Omental fat pad (tissue), 4 donors: Measurements from ENCODE around the gene IL13RA2. TPM values are rescaled to one million over a fixed set of nuclear protein-coding genes. Genes with fewer than 3 reads are reported as not detected.

Experiments used
- ATAC-seq: fragments of 150-250 bp; one replicate; pipeline ENCODE4 v1.9.1; 2016; ENCODE audit warnings: mild to moderate bottlenecking, moderate library complexity; ENCODE audit not compliant: low FRiP score
- DNase-seq: peaks from one replicate; pipeline ENCODE4 v3.0.0-alpha.2; 2019; ENCODE audit warnings: low spot score
- total RNA-seq, 4 donors: library from RNA; depleted of rRNA; stranded (reverse); fragments of >200 nt; gene quantifications; one replicate each; pipeline ENCODE4 v1.1.0, GENCODE V29; 2016
- TF ChIP-seq, protein P1 (sequence below), 3 donors: fragments of 450-650 bp; IDR thresholded peaks; one replicate each; pipeline ENCODE4 v1.5.1; 2016 to 2017; ENCODE audit warnings: antibody characterized with exemption in 3 of 3, mild to moderate bottlenecking in 3 of 3, moderate library complexity in 2 of 3

IL13RA2 gene
- total RNA-seq, 4 donors from 2014 or later, result 0.28 to 2.9 (median 0.56) TPM; not detected in 1

DNA sequence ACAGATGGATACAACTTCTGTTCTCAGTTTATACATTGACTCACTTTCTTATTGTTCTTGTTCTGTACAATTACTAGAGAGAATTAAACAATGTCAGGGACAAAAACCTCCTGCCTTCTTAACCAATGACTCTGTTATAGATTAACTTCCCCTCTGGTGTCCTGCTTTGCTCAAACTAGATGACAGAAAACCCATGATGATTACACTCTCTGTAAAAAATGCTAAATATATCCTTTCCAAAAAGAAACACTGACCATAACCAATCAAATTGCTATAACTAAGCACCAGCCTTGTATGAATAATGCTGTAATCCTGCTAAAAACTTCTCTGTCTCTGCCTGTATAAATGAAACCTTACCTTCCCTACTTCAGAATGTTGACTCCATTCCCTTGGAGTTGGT, 29.8 kb upstream of the IL13RA2 start:
- TF ChIP-seq, protein P1, sequence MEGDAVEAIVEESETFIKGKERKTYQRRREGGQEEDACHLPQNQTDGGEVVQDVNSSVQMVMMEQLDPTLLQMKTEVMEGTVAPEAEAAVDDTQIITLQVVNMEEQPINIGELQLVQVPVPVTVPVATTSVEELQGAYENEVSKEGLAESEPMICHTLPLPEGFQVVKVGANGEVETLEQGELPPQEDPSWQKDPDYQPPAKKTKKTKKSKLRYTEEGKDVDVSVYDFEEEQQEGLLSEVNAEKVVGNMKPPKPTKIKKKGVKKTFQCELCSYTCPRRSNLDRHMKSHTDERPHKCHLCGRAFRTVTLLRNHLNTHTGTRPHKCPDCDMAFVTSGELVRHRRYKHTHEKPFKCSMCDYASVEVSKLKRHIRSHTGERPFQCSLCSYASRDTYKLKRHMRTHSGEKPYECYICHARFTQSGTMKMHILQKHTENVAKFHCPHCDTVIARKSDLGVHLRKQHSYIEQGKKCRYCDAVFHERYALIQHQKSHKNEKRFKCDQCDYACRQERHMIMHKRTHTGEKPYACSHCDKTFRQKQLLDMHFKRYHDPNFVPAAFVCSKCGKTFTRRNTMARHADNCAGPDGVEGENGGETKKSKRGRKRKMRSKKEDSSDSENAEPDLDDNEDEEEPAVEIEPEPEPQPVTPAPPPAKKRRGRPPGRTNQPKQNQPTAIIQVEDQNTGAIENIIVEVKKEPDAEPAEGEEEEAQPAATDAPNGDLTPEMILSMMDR (IDR thresholded peaks at IDR 0.05), result no peak
- DNase-seq, result no peak
- ATAC-seq, result no peak

DNA sequence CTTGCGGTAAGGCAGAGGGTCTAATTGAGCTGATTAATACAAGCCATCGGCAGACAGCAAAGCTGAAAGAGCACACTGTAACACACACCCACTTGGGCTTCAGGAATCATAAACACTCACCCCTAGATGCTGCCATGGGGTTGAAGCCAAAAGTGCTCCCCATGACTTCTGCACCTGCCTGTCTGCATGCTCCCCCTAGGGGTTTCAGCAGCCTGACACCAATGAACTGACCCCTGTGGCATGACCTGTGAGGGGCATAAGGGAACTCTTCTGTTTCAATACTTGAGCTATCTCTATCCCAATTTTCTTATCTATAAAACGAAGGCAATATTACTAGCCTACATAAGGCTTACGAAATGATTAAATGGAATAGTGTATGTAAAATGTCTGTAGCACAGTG, 23.0 kb upstream of the IL13RA2 start:
- TF ChIP-seq, protein P1 (IDR thresholded peaks at IDR 0.05), result no peak
- no peak for DNase-seq
- no peak for ATAC-seq

DNA sequence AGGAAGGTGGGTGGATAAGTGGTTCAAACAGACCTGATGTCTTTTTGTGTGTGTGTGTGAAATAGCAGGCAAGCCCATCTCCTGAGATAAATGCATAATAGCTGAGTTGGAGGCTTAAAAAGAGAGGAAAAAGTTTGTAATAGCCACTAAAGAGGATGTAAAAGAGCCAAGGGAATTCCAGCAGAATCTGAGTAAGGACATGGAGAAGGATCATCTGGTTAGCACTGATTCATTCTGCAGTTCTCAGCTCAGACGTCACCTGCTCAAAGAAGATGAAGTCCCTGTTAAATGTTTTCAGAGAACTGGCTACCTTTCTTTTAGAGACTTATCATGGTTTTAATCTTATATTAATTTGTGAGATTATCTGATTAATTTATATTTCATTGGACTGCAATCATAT, 21.0 kb upstream of the IL13RA2 start:
- ATAC-seq, result no peak
- no peak for DNase-seq
- TF ChIP-seq, protein P1 (IDR thresholded peaks at IDR 0.05), result no peak

DNA sequence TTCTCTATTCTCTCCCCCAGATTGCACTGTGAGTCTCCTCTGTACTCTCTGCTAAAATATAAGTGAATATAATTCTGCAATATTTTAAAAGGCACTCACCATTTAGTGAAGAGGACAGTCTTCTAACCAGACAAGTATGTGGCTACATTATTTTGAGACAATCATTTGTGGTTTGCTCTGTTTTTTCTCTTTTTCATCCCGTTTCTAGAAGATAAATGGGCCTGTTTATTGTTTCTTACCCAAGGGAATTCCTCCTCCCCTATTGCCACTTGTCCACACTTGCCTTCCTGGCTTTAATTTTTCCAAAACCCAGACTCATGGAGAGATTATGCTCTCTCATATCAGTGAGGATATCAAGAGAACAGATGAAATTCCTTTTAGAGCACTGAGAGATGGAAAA, 18.6 kb upstream of the IL13RA2 start:
- DNase-seq (no peak), ATAC-seq (no peak)
- TF ChIP-seq, protein P1 (IDR thresholded peaks at IDR 0.05), result no peak

DNA sequence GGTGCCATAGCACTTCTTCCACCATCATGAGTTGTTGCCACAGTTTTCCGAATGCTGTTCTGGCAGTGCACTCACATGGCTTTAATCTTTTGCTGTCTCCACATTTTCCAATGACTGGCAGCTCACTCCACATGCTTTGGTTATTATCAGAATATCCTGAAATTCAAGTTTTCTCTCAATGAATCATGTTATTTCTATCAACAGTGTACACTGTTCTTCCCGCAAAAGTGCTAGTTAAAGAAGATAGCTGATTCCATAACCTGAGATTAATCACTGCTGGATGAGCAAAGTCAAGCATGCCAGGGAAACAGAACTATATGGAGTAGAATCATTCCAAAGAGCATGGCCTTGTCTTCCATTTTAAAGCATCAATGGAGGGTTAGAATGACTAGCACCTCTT, 14.6 kb upstream of the IL13RA2 start:
- DNase-seq (no peak), ATAC-seq (no peak)
- TF ChIP-seq, protein P1 (IDR thresholded peaks at IDR 0.05), result no peak

DNA sequence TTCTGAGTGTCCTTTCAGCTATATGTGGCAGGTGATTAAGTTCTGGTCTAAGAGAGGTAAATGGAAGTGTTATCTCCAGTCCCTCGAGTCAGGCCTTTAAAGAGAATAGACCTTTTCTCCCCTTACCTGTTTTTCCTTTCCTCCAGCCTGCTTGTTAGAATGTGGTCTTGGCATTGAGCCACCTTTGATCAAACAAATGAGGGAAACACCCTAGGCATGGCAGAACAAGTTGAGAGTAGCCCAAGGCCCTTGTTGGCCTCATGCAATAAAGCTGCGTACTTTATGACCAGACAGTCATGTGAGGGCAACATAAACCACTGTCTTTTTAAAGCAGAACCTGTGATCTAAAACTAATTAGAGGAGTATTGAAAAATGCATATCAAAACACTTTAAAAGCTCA, 13.2 kb upstream of the IL13RA2 start:
- TF ChIP-seq, protein P1 (IDR thresholded peaks at IDR 0.05), result no peak
- DNase-seq (no peak), ATAC-seq (no peak)

DNA sequence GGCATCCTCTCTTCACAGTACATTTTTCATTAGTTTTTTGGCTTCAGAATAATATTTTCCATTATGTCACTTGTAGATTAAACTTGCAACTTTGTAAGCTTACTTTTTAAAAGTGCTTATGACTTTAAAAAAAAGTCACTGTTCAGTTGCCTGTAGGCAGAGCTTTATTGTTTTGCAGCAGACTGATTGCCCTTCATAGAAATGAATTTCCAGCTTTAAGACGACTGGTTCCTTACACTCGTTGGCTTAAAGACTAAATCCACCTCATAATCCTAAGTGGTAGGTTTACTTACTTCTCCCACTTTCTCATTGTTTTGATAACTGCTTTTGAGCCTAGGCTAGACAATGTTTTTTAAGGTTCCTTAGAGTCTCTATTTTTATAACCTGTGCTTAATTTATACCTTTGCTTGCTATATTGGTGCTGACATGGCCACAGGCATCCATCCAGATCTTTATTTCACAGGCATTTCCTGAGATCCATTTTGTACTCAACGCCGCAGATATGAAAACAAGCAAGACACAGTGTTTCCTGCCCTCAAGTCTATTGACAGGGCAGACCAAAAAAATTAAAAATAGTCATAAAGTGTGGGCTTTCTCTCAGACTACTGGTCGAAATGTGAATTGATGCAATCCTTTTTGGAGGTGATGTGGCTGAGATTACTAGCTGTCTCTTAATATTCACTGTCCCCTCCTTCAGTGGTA, 12.6 kb upstream of the IL13RA2 start:
- DNase-seq, result no peak
- ATAC-seq, result no peak
- TF ChIP-seq, protein P1 (IDR thresholded peaks at IDR 0.05), result no peak
